ENCODE measurements around the gene SS18L1.

DNA sequence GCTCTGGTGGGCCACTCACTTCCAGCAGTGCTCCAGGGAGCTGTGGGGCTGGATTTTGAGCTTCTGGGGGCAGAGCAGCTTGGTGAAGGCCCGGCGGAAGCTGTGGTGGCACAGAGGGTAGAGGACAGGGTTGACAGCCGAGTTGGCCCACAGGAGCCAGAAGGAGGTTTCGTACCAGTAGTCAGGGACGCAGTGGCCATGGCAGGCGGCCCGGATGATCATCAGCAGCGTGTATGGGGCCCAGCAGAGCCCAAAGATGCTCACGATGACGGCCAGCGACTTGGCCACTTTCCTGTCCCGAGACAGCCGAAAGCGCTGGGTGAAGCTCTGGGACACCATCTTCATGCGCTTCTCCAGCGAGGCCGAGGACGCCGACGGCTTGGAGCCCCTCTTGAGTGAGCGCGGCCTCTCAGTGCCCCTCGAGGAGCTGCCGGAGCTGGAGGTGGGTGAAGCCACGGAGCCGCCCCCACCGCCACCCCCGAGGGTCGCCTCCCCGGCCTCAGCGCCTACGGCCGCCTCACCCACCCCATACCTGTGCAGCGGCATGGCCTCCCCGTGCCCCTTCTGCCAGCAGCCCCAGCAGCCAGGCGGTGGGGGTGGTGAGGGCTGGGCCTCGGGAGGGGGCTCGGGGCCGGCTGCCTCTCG is 72.5 kb downstream of the SS18L1 start:
- TF ChIP-seq, protein P1, sequence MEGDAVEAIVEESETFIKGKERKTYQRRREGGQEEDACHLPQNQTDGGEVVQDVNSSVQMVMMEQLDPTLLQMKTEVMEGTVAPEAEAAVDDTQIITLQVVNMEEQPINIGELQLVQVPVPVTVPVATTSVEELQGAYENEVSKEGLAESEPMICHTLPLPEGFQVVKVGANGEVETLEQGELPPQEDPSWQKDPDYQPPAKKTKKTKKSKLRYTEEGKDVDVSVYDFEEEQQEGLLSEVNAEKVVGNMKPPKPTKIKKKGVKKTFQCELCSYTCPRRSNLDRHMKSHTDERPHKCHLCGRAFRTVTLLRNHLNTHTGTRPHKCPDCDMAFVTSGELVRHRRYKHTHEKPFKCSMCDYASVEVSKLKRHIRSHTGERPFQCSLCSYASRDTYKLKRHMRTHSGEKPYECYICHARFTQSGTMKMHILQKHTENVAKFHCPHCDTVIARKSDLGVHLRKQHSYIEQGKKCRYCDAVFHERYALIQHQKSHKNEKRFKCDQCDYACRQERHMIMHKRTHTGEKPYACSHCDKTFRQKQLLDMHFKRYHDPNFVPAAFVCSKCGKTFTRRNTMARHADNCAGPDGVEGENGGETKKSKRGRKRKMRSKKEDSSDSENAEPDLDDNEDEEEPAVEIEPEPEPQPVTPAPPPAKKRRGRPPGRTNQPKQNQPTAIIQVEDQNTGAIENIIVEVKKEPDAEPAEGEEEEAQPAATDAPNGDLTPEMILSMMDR (conservative IDR thresholded peaks at IDR 0.05): no peak
- no peak for TF ChIP-seq ZFX (IDR thresholded peaks at IDR 0.05)

Data from C4-2B (cell line).